Measurements from ENCODE around the gene KLHDC4.

The KLHDC4 gene

DNA sequence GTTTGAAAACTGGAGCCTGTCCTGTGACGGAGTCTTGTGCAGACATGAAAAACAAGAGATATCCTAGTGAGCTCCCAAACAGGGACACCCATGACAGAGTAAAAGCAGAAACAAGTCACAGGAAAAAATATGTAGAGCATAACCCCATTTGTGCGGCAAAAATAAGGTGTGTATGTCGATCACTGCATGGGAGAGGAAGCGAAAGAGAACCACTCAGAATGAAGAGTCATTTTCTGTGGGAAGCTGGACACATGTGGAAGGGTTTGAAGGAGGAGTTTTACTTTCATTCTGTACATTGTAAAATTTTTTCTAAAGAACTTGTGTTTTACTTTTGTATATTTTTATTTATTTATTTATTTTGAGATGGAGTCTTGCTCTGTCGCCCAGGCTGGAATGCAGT lies 91.4 kb downstream of the KLHDC4 start:
- DNase-seq (ENCODE audit: low read depth), result no peak
- TF ChIP-seq, protein P1, sequence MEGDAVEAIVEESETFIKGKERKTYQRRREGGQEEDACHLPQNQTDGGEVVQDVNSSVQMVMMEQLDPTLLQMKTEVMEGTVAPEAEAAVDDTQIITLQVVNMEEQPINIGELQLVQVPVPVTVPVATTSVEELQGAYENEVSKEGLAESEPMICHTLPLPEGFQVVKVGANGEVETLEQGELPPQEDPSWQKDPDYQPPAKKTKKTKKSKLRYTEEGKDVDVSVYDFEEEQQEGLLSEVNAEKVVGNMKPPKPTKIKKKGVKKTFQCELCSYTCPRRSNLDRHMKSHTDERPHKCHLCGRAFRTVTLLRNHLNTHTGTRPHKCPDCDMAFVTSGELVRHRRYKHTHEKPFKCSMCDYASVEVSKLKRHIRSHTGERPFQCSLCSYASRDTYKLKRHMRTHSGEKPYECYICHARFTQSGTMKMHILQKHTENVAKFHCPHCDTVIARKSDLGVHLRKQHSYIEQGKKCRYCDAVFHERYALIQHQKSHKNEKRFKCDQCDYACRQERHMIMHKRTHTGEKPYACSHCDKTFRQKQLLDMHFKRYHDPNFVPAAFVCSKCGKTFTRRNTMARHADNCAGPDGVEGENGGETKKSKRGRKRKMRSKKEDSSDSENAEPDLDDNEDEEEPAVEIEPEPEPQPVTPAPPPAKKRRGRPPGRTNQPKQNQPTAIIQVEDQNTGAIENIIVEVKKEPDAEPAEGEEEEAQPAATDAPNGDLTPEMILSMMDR (IDR thresholded peaks at IDR 0.05; ENCODE audit: low read length, missing control alignments), result no peak
- H3K4me3 ChIP-seq (replicated peaks; ENCODE audit: low read depth, low read length), result no peak overlapping the region

DNA sequence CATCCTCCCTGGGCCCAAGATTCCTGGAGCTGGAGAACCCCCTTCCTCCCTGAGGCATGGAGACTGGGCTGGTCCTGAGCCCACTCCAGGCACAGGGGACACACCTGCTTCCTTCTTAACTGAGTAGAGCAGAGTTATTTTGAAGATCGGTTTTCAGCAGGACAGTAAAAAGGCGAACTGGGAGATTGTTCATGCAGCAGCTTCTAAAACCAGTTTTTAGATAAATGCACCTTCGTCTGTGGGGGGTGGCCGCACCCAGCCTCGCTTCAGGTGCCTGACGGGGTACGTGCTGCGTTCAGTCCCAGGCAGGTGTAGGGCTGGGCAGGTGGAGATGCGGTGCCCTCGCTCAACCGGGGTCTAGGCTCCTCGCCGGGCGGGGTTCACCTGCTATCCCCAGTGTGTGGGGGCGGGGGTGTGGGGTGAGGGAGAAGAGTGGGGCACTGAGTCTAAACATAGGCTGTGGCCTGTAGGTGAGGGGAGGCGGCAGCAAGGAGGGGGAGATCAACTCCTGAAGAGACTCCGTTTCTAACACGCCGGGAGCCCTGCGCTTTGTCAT lies 94.0 kb downstream of the KLHDC4 start:
- no peak for DNase-seq (ENCODE audit: low read depth)
- TF ChIP-seq, protein P1 (IDR thresholded peaks at IDR 0.05; ENCODE audit: low read length, missing control alignments), result no peak
- no peak overlapping the region for H3K4me3 ChIP-seq (replicated peaks; ENCODE audit: low read depth, low read length)

DNA sequence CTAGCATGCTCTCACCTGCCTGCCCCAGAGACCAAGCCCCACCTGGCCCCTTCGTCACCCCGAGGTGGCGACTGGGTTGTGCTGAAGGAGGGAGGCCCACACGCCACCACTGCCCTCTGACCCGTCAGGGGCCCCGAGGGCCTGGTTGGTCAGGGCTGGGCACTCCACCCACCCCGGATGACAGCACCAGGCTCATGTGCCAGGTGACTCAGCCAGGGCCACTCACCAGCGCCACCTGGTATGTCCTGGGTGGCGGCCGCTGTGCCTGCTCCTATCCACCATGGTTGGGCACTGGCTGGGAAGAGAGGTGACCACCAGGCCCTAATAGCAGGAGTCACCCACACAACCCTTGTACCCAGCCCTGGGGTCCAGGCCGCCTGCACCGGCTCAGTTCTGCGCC lies 94.6 kb downstream of the KLHDC4 start:
- H3K4me3 ChIP-seq (replicated peaks; ENCODE audit: low read depth, low read length), result no peak overlapping the region

DNA sequence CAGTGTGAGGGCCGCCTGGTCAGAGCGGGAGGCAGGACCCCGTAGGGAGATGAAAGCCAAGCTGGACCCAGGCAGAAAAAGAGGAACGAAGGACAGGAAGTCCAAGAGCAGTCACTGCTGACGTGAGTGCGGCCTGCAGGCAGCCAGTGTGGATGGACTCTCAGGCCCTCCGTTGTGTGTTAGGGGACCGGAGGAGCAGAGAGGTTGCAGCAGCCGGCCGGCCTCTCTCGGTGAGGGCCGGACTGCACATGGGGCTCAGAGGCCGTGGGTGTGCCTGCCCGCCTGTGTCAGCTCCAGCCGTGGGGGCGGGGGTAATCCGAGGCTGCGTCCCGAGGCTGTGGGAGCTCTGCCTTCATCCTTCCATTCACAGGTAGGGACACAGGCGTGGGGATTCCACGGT lies 96.1 kb downstream of the KLHDC4 start:
- no peak overlapping the region for H3K4me3 ChIP-seq (replicated peaks; ENCODE audit: low read depth, low read length)
- DNase-seq (ENCODE audit: low read depth), result no peak
- TF ChIP-seq, protein P1 (IDR thresholded peaks at IDR 0.05; ENCODE audit: low read length, missing control alignments), result no peak

More for the DNA sequence above, 94.6 kb downstream of the KLHDC4 start:
- TF ChIP-seq, protein P1 (IDR thresholded peaks at IDR 0.05; ENCODE audit: low read length, missing control alignments), result no peak
- DNase-seq (ENCODE audit: low read depth), result no peak

DNA sequence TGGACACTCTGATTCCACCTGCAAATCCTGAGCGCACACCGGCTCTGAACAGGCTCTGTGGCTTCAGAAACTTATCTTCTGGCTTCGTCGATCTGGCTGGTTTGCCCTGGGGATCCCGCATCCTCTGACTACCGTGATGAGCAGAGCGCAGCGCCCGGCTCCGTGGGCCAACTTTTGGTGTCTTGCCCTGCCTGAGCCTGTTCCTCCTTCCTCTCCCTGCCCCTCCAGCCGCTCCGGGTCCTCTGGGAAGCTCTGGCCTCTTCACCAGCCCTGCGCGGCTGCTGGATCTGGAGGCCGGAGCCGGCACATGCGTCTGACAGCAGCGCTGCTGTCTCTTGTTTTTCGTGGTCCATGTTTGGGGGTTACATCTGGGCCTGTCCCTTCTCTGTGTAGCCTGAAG lies 97.8 kb downstream of the KLHDC4 start:
- TF ChIP-seq, protein P1 (IDR thresholded peaks at IDR 0.05; ENCODE audit: low read length, missing control alignments), result no peak
- no peak overlapping the region for H3K4me3 ChIP-seq (replicated peaks; ENCODE audit: low read depth, low read length)
- no peak for DNase-seq (ENCODE audit: low read depth)

DNA sequence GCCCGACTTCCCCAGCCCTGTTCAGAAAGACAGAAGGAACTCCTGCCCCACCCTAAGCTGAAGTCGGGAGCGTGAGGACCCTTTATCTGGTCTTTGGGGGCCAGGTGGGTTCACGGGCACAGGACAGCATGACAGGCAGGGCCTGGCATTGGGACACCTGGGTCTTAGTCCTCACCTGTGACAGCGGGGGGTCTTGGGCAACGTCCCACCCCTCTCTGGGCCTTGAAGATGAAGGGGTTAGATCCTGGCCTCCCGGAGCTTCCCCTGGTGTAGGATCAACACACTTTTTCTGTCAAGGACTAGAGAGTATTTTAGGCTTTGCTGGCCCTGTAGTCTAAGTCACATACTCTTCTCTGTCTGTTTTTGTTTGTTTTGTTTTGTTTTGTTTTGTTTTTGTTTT lies 98.3 kb downstream of the KLHDC4 start:
- no peak for DNase-seq (ENCODE audit: low read depth)
- H3K4me3 ChIP-seq (replicated peaks; ENCODE audit: low read depth, low read length), result no peak overlapping the region
- TF ChIP-seq, protein P1 (IDR thresholded peaks at IDR 0.05; ENCODE audit: low read length, missing control alignments), result no peak

DNA sequence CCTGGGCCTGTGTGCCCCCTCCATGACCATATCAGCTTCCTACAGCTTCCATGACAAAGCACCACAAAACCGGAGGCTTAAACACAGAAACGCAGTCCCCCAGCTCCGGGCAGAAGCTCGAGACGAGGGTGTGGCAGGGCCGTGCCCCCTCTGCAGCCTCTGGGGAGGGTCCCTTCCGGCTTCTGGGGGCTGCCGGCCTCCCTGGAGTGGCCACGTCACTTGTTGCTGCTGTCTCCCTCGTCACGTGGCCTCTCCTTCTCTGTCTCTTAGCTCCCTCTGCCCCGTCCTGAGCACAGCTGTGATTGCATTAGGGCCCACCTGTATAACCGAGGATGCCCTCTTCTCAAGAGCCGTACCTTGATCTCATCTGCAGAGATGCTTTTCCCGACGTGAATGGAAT lies 98.9 kb downstream of the KLHDC4 start:
- H3K4me3 ChIP-seq (replicated peaks; ENCODE audit: low read depth, low read length), result no peak overlapping the region
- TF ChIP-seq, protein P1 (IDR thresholded peaks at IDR 0.05; ENCODE audit: low read length, missing control alignments), result no peak
- DNase-seq (ENCODE audit: low read depth), result no peak
